ENCODE data around the gene PRKCH.
"Not testable (repeated sequence)": the region's sequence is repeated elsewhere in the genome, so short reads cannot be mapped to it uniquely, and the experiment has no call there.

The PRKCH gene

DNA sequence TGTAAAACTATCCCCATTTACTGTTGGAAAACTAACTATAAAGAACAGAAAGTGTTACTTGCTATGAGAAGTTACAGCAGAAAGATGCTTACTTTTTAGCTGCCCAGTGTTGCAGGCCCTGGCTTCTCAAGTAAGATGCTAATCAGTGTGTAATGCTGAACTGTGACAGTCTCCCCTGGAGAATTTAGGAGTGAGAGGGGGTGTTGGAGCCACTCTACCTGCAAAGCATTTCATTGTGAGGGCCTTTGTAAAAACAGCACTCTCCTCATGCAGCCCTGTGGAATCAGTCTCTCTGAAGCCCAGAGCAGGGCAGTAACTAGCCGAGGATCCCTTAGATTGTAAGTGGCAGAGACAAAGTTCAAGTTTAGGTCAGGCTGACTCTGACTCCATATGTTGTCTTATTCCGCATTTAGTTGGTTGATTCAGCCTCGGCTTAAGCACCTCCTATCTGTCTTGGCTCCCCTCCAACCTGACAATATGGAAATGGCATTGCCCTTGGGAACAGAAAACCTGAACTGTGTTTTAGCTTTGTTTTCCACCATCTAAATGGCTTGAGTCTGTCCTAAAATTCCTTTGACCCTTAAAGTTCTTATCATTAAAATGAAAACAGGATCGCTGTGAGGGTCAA is 141.3 kb downstream of the PRKCH start (continued):
- peak; percentile 52 for TF ChIP-seq ISL1 (CRISPR knock-in tag; IDR thresholded peaks at IDR 0.05)
- no peak for TF ChIP-seq ZNF565 (CRISPR knock-in tag; conservative IDR thresholded peaks at IDR 0.05; ENCODE audit: low read depth)
- no peak for TF ChIP-seq OSR1 (CRISPR knock-in tag; IDR thresholded peaks at IDR 0.05)

DNA sequence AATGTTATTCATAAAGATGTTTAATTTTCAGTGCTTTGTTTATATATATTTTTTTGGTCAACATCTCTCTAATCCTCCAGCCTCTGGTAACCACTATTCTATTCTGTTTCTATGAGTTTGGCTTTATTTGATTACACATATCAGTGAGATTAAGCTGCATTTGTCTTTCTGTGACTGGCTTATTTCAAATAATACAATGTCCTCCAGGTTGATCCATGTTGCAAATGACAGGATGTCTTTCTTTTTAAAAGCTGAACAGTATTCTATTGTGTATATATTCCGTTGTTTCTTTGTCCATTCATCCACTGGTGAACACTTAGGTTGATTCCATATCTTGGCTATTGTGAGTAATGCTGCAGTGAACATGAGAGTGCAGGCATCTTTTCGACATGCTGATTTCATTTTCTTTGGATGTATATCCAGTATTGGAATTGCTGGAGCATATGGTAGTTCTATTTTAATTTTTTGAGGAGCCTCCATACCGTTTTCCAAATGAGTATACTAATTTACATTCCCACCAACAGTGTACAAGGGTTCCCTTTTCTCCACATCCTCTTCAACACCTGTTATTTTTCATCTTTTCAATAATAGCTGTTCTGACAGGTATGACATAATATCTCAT is 142.4 kb downstream of the PRKCH start:
- TF ChIP-seq TSHZ2 (CRISPR knock-in tag; IDR thresholded peaks at IDR 0.05) (peak; percentile 76), ZFP3 (CRISPR knock-in tag; IDR thresholded peaks at IDR 0.05) (no peak), ZNF70 (CRISPR knock-in tag; IDR thresholded peaks at IDR 0.05) (0 out of 2 replicates have a peak, but pooled peaks have one; percentile 4), TCF4 (CRISPR knock-in tag; IDR thresholded peaks at IDR 0.05; ENCODE audit: borderline replicate concordance) (peak; percentile 74)
- ATAC-seq, result no peak

DNA sequence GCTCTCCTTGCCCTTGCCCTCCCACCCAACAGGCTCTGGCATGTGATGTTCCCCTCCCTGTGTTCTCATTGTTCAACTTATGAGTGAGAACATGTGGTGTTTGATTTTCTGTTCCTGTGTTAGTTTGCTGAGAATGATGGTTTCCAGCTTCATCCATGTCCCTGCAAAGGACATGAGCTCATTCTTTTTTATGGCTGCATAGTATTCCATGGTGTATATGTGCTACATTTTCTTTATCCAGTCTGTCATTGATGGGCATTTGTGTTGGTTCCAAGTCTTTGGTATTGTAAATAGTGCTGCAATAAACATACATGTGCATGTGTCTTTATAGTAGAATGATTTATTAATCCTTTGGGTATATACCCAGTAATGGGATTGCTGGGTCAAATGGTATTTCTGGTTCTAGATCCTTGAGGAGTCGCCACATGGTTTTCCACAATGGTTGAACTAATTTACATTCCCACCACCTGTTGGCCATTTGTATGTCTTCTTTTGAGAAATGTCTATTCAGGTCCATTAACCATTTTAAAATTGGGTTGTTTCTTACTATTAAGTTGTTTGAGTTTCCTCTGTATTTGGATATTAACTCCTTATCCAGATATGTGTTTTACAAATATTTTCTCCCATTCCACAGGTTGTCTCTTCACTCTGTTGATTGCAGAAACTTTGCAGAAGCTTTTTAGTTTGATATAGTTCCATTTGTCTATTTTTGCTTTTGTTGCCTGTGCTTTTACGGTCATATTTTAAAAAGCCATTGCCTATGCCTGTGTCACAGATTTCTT is 143.4 kb downstream of the PRKCH start:
- ATAC-seq, result not testable (repeated sequence)

GRCh38 chr14:61466249-61466904 is 145.0 kb downstream of the PRKCH start:
- TF ChIP-seq ZNF565 (CRISPR knock-in tag; conservative IDR thresholded peaks at IDR 0.05; ENCODE audit: low read depth), result no peak
- TF ChIP-seq, protein P1, sequence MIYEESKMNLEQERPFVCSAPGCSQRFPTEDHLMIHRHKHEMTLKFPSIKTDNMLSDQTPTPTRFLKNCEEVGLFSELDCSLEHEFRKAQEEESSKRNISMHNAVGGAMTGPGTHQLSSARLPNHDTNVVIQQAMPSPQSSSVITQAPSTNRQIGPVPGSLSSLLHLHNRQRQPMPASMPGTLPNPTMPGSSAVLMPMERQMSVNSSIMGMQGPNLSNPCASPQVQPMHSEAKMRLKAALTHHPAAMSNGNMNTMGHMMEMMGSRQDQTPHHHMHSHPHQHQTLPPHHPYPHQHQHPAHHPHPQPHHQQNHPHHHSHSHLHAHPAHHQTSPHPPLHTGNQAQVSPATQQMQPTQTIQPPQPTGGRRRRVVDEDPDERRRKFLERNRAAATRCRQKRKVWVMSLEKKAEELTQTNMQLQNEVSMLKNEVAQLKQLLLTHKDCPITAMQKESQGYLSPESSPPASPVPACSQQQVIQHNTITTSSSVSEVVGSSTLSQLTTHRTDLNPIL (CRISPR knock-in tag; IDR thresholded peaks at IDR 0.05; ENCODE audit: low read depth), result no peak
- no peak for TF ChIP-seq GLIS3 (CRISPR knock-in tag; IDR thresholded peaks at IDR 0.05)
- no peak for TF ChIP-seq TCF4 (CRISPR knock-in tag; IDR thresholded peaks at IDR 0.05; ENCODE audit: borderline replicate concordance)
- TF ChIP-seq, protein P2, sequence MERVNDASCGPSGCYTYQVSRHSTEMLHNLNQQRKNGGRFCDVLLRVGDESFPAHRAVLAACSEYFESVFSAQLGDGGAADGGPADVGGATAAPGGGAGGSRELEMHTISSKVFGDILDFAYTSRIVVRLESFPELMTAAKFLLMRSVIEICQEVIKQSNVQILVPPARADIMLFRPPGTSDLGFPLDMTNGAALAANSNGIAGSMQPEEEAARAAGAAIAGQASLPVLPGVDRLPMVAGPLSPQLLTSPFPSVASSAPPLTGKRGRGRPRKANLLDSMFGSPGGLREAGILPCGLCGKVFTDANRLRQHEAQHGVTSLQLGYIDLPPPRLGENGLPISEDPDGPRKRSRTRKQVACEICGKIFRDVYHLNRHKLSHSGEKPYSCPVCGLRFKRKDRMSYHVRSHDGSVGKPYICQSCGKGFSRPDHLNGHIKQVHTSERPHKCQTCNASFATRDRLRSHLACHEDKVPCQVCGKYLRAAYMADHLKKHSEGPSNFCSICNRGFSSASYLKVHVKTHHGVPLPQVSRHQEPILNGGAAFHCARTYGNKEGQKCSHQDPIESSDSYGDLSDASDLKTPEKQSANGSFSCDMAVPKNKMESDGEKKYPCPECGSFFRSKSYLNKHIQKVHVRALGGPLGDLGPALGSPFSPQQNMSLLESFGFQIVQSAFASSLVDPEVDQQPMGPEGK (CRISPR knock-in tag; IDR thresholded peaks at IDR 0.05; ENCODE audit: borderline replicate concordance), result no peak
- TF ChIP-seq CSRNP3 (CRISPR knock-in tag; IDR thresholded peaks at IDR 0.05), result no peak
- no peak for TF ChIP-seq OSR1 (CRISPR knock-in tag; IDR thresholded peaks at IDR 0.05)
- no peak for TF ChIP-seq ZNF70 (CRISPR knock-in tag; IDR thresholded peaks at IDR 0.05)
- TF ChIP-seq RARB (CRISPR knock-in tag; IDR thresholded peaks at IDR 0.05), result no peak
- no peak for TF ChIP-seq SNAI2 (CRISPR knock-in tag; IDR thresholded peaks at IDR 0.05)
- no peak for TF ChIP-seq ZFP3 (CRISPR knock-in tag; IDR thresholded peaks at IDR 0.05)
- no peak for TF ChIP-seq TOX (CRISPR knock-in tag; IDR thresholded peaks at IDR 0.05; ENCODE audit: borderline replicate concordance)
- TF ChIP-seq CSDC2 (CRISPR knock-in tag; IDR thresholded peaks at IDR 0.05), result no peak
- no peak for ATAC-seq

DNA sequence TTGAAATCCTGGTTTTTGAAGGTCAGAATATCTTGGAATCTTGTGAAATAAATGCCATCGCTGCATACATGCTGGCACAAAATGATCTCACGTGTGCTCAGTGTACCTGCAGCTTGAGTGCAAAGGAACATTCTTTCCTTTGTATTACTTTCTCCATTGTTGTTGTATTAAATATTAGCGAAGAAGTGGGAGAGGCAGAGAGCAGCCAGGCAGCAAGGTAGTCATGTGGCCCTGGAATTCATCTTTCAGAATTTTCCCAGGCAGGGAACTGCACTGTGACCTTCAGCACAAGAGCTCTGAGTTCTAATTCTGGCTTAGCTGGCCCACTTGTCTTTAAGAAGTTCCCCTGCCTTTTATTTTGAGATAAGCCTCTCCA is 145.5 kb downstream of the PRKCH start:
- TF ChIP-seq RARB (CRISPR knock-in tag; IDR thresholded peaks at IDR 0.05) (no peak), SNAI2 (CRISPR knock-in tag; IDR thresholded peaks at IDR 0.05) (no peak), TOX (CRISPR knock-in tag; IDR thresholded peaks at IDR 0.05; ENCODE audit: borderline replicate concordance) (no peak), CSDC2 (CRISPR knock-in tag; IDR thresholded peaks at IDR 0.05) (no peak), ISL1 (CRISPR knock-in tag; IDR thresholded peaks at IDR 0.05) (no peak), OSR1 (CRISPR knock-in tag; IDR thresholded peaks at IDR 0.05) (no peak)
- TF ChIP-seq, protein P2 (CRISPR knock-in tag; IDR thresholded peaks at IDR 0.05; ENCODE audit: borderline replicate concordance), result no peak
- TF ChIP-seq, protein P3, sequence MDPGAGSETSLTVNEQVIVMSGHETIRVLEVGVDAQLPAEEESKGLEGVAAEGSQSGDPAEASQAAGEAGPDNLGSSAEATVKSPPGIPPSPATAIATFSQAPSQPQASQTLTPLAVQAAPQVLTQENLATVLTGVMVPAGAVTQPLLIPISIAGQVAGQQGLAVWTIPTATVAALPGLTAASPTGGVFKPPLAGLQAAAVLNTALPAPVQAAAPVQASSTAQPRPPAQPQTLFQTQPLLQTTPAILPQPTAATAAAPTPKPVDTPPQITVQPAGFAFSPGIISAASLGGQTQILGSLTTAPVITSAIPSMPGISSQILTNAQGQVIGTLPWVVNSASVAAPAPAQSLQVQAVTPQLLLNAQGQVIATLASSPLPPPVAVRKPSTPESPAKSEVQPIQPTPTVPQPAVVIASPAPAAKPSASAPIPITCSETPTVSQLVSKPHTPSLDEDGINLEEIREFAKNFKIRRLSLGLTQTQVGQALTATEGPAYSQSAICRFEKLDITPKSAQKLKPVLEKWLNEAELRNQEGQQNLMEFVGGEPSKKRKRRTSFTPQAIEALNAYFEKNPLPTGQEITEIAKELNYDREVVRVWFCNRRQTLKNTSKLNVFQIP (CRISPR knock-in tag; IDR thresholded peaks at IDR 0.05; ENCODE audit: borderline replicate concordance, low read depth), result no peak
- no peak for ATAC-seq

Data from SK-N-SH treated with all-trans-retinoic acid at 6 μM for 48 hours (cell line).